Large intestine (tissue), 3 donors: ENCODE measurements around the gene MAMLD1. TPM values are rescaled to one million over a fixed set of nuclear protein-coding genes. Genes with fewer than 3 reads are reported as not detected.

Experiments
- DNase-seq, 2 donors: peaks; one replicate each; pipeline versions ENCODE4 v3.0.0 to v3.0.0-alpha.2; 2013
- H3K27ac ChIP-seq: one replicate; pipeline ENCODE4 v1.5.1; 2013; ENCODE audit warnings: low read length
- H3K27me3 ChIP-seq: 2 replicates; pipeline ENCODE4 v1.6.1; 2013; ENCODE audit warnings: low read length; ENCODE audit not compliant: control insufficient read depth, insufficient read depth
- H3K36me3 ChIP-seq: 2 replicates; pipeline ENCODE4 v1.6.1; 2013; ENCODE audit warnings: low read length; ENCODE audit not compliant: control insufficient read depth, insufficient read depth
- H3K4me1 ChIP-seq: one replicate; pipeline ENCODE4 v1.6.1; 2013; ENCODE audit warnings: low read length; ENCODE audit not compliant: control insufficient read depth, insufficient read depth
- H3K4me3 ChIP-seq: one replicate; pipeline ENCODE4 v1.5.1; 2013; ENCODE audit warnings: low read length
- H3K9me3 ChIP-seq: one replicate; pipeline ENCODE4 v1.6.1; 2013; ENCODE audit warnings: mild to moderate bottlenecking, low read depth, low read length, moderate library complexity; ENCODE audit not compliant: control insufficient read depth
- WGBS: methylation state at CpG from one replicate; pipeline ENCODE4 v1.1.5; 2013; ENCODE audit warnings: low lambda C conversion rate; ENCODE audit not compliant: insufficient coverage; 5-methylcytosine and 5-hydroxymethylcytosine counted together
- polyA plus RNA-seq: library from polyadenylated mRNA; unstranded; fragments of 120-200 nt; gene quantifications from one replicate; pipeline ENCODE4 v1.2.1, GENCODE V29; 2013

MAMLD1 gene
- polyA plus RNA-seq, 1 donor, result 3.8 TPM

GRCh38 chrX:150526692-150527091 is 163.6 kb downstream of the MAMLD1 start:
- Histone ChIP-seq H3K27ac (no peak overlapping the region), H3K27me3 (no peaks in the 10 kb centered on the region), H3K9me3 (no peaks in the 10 kb centered on the region), H3K4me3 (no peak overlapping the region), H3K4me1 (no peaks in the 10 kb centered on the region), H3K36me3 (no peaks in the 10 kb centered on the region)
- no peak for DNase-seq
- 100% methylated on average over 1 of the region's 7 CpGs for WGBS

GRCh38 chrX:150527108-150527507 is 164.0 kb downstream of the MAMLD1 start:
- no peaks in the 10 kb centered on the region for H3K27me3 ChIP-seq
- no peak for DNase-seq
- no peaks in the 10 kb centered on the region for H3K36me3 ChIP-seq
- H3K9me3 ChIP-seq, result no peaks in the 10 kb centered on the region
- no peak overlapping the region for H3K27ac ChIP-seq
- no CpG with 5 or more reads among the region's 3 CpGs for WGBS
- no peaks in the 10 kb centered on the region for H3K4me1 ChIP-seq
- no peak overlapping the region for H3K4me3 ChIP-seq

GRCh38 chrX:150529587-150529986 is 166.5 kb downstream of the MAMLD1 start:
- Histone ChIP-seq H3K9me3 (no peaks in the 10 kb centered on the region), H3K27ac (no peak overlapping the region)
- no CpG with 5 or more reads among the region's 3 CpGs for WGBS

GRCh38 chrX:150530821-150531220 is 167.7 kb downstream of the MAMLD1 start:
- no peaks in the 10 kb centered on the region for H3K9me3 ChIP-seq
- WGBS, result no CpG with 5 or more reads among the region's 7 CpGs
- no peak overlapping the region for H3K27ac ChIP-seq

More at GRCh38 chrX:150529587-150529986, 166.5 kb downstream of the MAMLD1 start:
- DNase-seq, result no peak
- Histone ChIP-seq H3K4me1 (no peaks in the 10 kb centered on the region), H3K27me3 (no peaks in the 10 kb centered on the region), H3K4me3 (no peak overlapping the region), H3K36me3 (no peaks in the 10 kb centered on the region)

GRCh38 chrX:150531467-150531866 is 168.3 kb downstream of the MAMLD1 start:
- WGBS, result no CpG with 5 or more reads among the region's 4 CpGs
- Histone ChIP-seq H3K9me3 (no peaks in the 10 kb centered on the region), H3K27me3 (no peaks in the 10 kb centered on the region), H3K27ac (no peak overlapping the region), H3K4me1 (no peaks in the 10 kb centered on the region), H3K4me3 (no peak overlapping the region), H3K36me3 (no peaks in the 10 kb centered on the region)
- DNase-seq, result no peak

More at GRCh38 chrX:150530821-150531220, 167.7 kb downstream of the MAMLD1 start:
- Histone ChIP-seq H3K4me1 (no peaks in the 10 kb centered on the region), H3K27me3 (no peaks in the 10 kb centered on the region), H3K4me3 (no peak overlapping the region), H3K36me3 (no peaks in the 10 kb centered on the region)
- no peak for DNase-seq

GRCh38 chrX:150533863-150534262 is 170.7 kb downstream of the MAMLD1 start:
- Histone ChIP-seq H3K36me3 (no peaks in the 10 kb centered on the region), H3K9me3 (no peaks in the 10 kb centered on the region), H3K27ac (no peak overlapping the region), H3K4me3 (no peak overlapping the region), H3K27me3 (no peaks in the 10 kb centered on the region), H3K4me1 (no peaks in the 10 kb centered on the region)
- 60% methylated on average over 1 of the region's 3 CpGs for WGBS
- DNase-seq, result no peak

- DNase-seq, result no peak
- H3K4me1 ChIP-seq, result no peaks in the 10 kb centered on the region
- no peak overlapping the region for H3K4me3 ChIP-seq
- no peaks in the 10 kb centered on the region for H3K36me3 ChIP-seq
- H3K27ac ChIP-seq, result no peak overlapping the region
- WGBS, result no CpG with 5 or more reads among the region's 8 CpGs
- no peaks in the 10 kb centered on the region for H3K9me3 ChIP-seq
- H3K27me3 ChIP-seq, result no peaks in the 10 kb centered on the region
Observed at GRCh38 chrX:150536455-150537116, 173.5 kb downstream of the MAMLD1 start.

- Histone ChIP-seq H3K27me3 (no peaks in the 10 kb centered on the region), H3K27ac (no peak overlapping the region), H3K9me3 (no peaks in the 10 kb centered on the region), H3K36me3 (no peaks in the 10 kb centered on the region), H3K4me1 (no peaks in the 10 kb centered on the region), H3K4me3 (no peak overlapping the region)
- WGBS, result no CpG with 5 or more reads among the region's 6 CpGs
- DNase-seq, result no peak
Observed at GRCh38 chrX:150537851-150538250, 174.7 kb downstream of the MAMLD1 start.

- no peak for DNase-seq
- no CpG with 5 or more reads among the region's 6 CpGs for WGBS
- H3K27me3 ChIP-seq, result no peaks in the 10 kb centered on the region
Observed at GRCh38 chrX:150540965-150541364, 177.8 kb downstream of the MAMLD1 start.

GRCh38 chrX:150542846-150543229 is 179.7 kb downstream of the MAMLD1 start:
- WGBS, result no CpG with 5 or more reads among the region's 4 CpGs
- Histone ChIP-seq H3K36me3 (no peaks in the 10 kb centered on the region), H3K4me3 (no peak overlapping the region), H3K9me3 (no peaks in the 10 kb centered on the region), H3K27me3 (no peaks in the 10 kb centered on the region), H3K27ac (no peak overlapping the region), H3K4me1 (peaks cover 7% of the 10 kb centered on the region)
- no peak for DNase-seq

More at GRCh38 chrX:150540965-150541364, 177.8 kb downstream of the MAMLD1 start:
- Histone ChIP-seq H3K4me1 (no peaks in the 10 kb centered on the region), H3K4me3 (no peak overlapping the region), H3K27ac (no peak overlapping the region), H3K9me3 (no peaks in the 10 kb centered on the region), H3K36me3 (no peaks in the 10 kb centered on the region)
